ENCODE measurements around the gene CDC42SE2.
"Not testable (repeated sequence)": the region's sequence is repeated elsewhere in the genome, so short reads cannot be mapped to it uniquely, and the experiment has no call there.

Gene CDC42SE2

GRCh38 chr5:131250751-131251475 lies 12.9 kb upstream of the CDC42SE2 start:
- no peak for DNase-seq (ENCODE audit: extremely low read depth in 1 of 2, low read depth in 1 of 2)

- DNase-seq (ENCODE audit: extremely low read depth in 1 of 2, low read depth in 1 of 2) = peak; percentile 59 to 63
Measured at GRCh38 chr5:131252824-131253171, 11.1 kb upstream of the CDC42SE2 start.

- not testable (repeated sequence) for DNase-seq (ENCODE audit: extremely low read depth in 1 of 2, low read depth in 1 of 2)
Measured at GRCh38 chr5:131254025-131254424, 9.8 kb upstream of the CDC42SE2 start.

GRCh38 chr5:131254741-131255140 lies 9.1 kb upstream of the CDC42SE2 start:
- DNase-seq (ENCODE audit: extremely low read depth in 1 of 2, low read depth in 1 of 2) = no peak

GRCh38 chr5:131256507-131256823 lies 7.4 kb upstream of the CDC42SE2 start:
- no peak for DNase-seq (ENCODE audit: extremely low read depth in 1 of 2, low read depth in 1 of 2)

GRCh38 chr5:131258733-131259132 lies 5.1 kb upstream of the CDC42SE2 start:
- no peak for DNase-seq (ENCODE audit: extremely low read depth in 1 of 2, low read depth in 1 of 2)

GRCh38 chr5:131259326-131259725 lies 4.5 kb upstream of the CDC42SE2 start:
- DNase-seq (ENCODE audit: extremely low read depth in 1 of 2, low read depth in 1 of 2) = no peak

- no peak for DNase-seq (ENCODE audit: extremely low read depth in 1 of 2, low read depth in 1 of 2)
Measured at GRCh38 chr5:131260895-131261294, 3.0 kb upstream of the CDC42SE2 start.

- no peak for DNase-seq (ENCODE audit: extremely low read depth in 1 of 2, low read depth in 1 of 2)
Measured at GRCh38 chr5:131261483-131261882, 2.4 kb upstream of the CDC42SE2 start.

GRCh38 chr5:131262953-131263541 lies 806 bp upstream of the CDC42SE2 start:
- no peak for DNase-seq (ENCODE audit: extremely low read depth in 1 of 2, low read depth in 1 of 2)

GRCh38 chr5:131264451-131265099 lies 722 bp downstream of the CDC42SE2 start:
- no peak for DNase-seq (ENCODE audit: extremely low read depth in 1 of 2, low read depth in 1 of 2)

GRCh38 chr5:131265311-131265803 lies 1.5 kb downstream of the CDC42SE2 start:
- no peak for DNase-seq (ENCODE audit: extremely low read depth in 1 of 2, low read depth in 1 of 2)

- no peak for DNase-seq (ENCODE audit: extremely low read depth in 1 of 2, low read depth in 1 of 2)
Measured at GRCh38 chr5:131266370-131267060, 2.7 kb downstream of the CDC42SE2 start.

- DNase-seq (ENCODE audit: extremely low read depth in 1 of 2, low read depth in 1 of 2) = no peak
Measured at GRCh38 chr5:131268758-131269370, 5.0 kb downstream of the CDC42SE2 start.

GRCh38 chr5:131270809-131271208 lies 7.0 kb downstream of the CDC42SE2 start:
- DNase-seq (ENCODE audit: extremely low read depth in 1 of 2, low read depth in 1 of 2) = no peak

GRCh38 chr5:131271888-131272287 lies 8.0 kb downstream of the CDC42SE2 start:
- DNase-seq (ENCODE audit: extremely low read depth in 1 of 2, low read depth in 1 of 2) = not testable (repeated sequence)

GRCh38 chr5:131272307-131272706 lies 8.5 kb downstream of the CDC42SE2 start:
- DNase-seq (ENCODE audit: extremely low read depth in 1 of 2, low read depth in 1 of 2) = no peak

GRCh38 chr5:131272724-131273123 lies 8.9 kb downstream of the CDC42SE2 start:
- DNase-seq (ENCODE audit: extremely low read depth in 1 of 2, low read depth in 1 of 2) = no peak

GRCh38 chr5:131274326-131275063 lies 10.6 kb downstream of the CDC42SE2 start:
- DNase-seq (ENCODE audit: extremely low read depth in 1 of 2, low read depth in 1 of 2) = no peak

GRCh38 chr5:131276072-131276471 lies 12.2 kb downstream of the CDC42SE2 start:
- no peak for DNase-seq (ENCODE audit: extremely low read depth in 1 of 2, low read depth in 1 of 2)

All from activated CD8-positive, alpha-beta memory T cell treated with anti-CD3 and anti-CD28 coated beads for 1 hour (primary cell).